GM21390 (cell line): ENCODE measurements around the gene ASPSCR1.
"Not testable (repeated sequence)": the region's sequence is repeated elsewhere in the genome, so short reads cannot be mapped to it uniquely, and the experiment has no call there.

Experiments used
- ATAC-seq: cut with Tn5 transposase; IDR thresholded peaks from one replicate; pipeline ENCODE4 v1.9.1; 2021; ENCODE audit not compliant: unreplicated experiment

Gene ASPSCR1

DNA sequence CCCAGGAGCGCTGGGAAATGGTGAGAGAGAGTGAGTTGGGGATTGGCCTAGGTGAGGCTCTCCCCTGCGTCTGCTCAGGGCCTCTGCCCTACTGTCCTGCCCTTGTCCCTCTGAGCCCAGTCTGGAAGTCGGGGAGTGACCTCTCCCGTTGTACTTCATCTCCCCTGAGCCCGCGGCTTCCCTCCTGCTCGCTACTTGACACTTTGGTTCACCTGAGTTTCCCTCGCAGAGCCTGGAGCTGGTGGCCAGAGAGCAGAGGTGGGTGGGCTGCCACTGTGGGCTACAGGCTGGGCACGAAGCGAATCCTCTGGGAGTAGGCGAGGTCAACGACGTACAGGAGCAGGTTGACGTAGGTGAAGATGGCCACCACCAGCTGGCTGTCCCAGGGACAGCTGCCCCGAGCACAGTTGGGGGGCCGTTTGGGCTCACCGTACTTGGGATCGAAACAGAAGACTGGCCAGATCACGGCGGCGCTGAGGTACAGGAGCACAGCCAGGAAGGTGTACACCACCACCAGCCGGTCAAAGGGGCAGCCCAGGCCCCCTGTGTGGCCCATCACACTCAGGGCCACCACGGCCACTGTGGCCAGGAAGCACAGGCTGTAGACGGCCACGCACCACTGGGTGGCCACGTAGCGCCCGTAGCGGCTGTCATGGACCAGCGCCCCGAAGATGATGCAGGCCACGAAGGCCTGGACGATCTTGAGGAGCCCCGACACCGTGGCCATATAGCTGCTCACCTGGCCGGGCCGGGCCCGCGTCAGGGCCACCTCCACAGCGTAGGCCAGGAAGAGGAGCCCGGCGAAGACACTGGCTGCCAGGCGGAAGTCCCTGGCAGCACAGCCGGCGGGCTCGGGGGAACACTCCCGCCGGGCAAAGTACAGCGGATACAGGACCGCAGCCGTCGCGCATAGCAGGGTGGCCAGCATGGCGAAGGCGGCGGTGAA is 36.6 kb upstream of the ASPSCR1 start:
- no peak for ATAC-seq

DNA sequence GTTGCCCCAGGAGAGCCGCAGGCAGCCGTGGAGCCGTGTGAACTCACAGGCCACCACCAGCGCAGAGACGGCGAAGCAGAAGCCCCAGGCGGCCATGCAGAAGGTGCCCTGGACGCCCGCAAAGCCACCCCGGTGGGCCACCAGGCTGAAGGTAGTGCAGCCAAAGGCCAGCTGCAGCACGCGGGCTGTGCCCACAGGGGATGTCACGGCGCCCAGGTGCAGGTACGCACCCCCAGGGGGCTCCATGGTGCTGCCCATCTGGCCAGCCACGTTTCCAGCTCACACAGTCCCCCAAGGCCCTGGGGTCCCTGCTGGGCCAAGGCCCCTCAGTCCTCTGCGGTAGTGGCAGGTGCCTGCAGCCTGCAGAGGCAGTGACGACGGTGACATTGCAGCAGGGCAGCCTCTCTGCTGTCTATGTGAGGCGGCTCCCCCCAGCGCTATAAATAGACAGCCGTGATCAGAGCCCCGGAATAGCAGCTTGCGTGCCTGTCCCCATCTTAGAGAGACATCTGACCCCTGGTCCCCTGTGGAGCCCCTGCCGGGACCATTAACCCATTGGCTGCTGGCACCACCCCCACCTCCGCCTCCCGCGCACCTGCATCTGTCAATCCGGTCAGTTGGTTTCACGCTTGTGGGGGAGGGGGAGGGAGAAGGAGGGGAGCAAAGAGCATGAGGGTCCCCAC is 35.8 kb upstream of the ASPSCR1 start:
- ATAC-seq, result no peak

DNA sequence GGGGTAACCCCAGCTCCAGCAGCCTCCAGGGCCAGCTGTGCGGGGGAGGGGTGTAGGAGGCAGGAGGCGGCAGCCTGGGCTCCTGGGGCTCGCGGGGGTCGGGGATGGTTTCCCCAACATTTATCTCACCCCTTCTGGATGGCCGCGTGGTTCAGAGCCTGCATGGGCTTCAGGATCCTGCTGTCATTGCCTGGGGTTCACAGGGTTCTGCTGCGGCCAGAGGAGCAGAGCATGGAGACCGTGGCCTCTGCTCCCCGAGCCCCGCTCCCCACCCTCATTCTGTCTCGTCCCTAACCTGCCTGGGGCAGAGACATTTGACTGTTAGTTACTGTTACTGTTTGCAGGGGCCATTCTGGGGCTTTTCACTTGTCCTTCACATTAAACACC is 35.3 kb upstream of the ASPSCR1 start:
- no peak for ATAC-seq

DNA sequence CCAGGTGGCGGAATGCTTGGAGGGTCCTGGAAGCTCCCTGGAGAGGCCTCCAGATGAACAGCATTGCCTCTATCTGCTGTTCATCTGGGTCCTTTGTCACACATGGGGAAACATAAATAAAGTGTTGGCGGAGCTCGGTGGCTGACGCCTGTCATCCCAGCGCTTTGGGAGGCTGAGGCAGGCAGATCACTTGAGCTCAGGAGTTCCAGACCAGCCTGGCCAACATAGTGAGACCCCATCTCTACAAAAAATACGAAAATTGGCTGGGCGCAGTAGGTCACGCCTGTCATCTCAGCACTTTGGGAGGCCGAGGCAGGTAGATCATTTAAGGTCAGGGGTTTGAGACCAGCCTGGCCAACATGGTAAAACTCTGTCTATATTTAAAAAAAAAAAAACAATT is 32.6 kb upstream of the ASPSCR1 start:
- no peak for ATAC-seq

DNA sequence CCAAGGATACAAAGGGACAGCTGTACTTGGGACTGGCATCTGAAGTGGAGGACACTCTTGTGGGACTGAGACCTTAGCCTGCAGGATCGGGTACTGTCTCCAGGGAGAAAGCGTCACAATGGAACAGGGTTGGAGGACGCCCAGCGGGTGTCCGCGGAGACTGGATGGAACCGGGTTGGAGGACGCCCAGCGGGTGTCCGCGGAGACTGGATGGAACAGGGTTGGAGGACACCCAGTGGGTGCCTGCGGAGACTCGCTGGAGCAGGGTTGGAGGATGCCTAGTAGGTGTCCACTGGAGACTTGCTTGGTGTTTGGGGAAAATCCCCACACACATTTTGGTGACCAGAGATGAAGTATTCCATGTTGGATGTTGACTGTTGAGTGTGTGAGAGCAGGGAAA is 30.2 kb upstream of the ASPSCR1 start, which contains the start of gene MYADML2:
Gene MYADML2, minus strand, starts transcription at position 45 of the 400 bp plus-strand sequence. CDS start 5,492 bp downstream, outside the sequence.
- ATAC-seq, result no peak

DNA sequence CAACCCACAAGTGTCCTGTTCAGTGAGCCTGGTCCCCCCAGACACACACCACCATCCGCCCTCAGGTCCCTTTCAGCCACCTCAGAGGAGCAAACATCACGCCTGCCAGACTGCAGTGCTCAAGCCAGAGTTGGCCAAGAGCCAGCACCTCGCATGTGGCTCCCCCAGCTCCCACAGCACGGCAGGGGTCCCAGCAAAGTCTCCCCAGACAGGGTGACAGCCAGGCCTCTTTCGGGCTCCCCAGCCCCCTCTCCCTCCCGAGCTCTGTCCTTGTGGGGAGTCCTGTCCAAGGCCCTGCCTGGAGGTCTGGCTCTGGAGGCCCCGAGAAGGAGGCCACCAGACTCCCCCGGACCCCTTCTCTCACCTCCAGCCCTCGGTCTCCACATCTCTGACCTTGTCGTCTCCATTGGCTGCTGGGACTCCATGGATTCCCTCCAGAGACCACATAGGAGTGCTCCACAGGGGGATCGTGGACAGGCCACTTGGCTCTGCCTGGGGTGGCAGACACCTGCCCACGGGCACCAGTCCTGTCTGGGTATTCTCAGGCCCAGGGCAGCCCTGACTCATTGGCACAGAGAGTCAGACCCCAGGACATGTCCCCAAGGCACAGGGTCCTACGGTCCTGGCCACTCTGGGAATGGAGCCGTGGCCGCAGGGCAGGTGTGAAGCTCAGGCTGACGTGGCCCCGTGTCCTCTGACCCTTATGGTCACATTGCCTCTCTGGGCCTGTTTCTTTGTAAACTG is 28.6 kb upstream of the ASPSCR1 start:
- no peak for ATAC-seq

DNA sequence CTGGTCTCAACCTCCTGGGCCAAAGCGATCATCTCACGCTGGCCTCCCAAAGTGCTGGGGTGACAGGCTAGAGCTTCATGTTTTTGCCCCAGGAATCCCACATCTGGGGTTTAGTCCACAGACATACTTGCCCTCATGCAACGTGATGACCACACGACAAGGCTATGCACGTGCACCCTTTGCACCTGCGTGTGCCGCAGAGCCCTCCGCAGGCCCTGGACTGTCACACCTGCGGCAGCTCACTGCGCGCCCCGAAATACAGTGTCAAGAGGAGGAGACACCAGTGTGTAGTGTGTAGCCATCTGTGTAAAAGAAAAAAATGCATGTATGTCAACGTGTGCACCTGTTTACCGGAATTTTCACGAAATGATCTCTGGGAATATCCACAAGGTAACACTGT is 26.9 kb upstream of the ASPSCR1 start:
- no peak for ATAC-seq

DNA sequence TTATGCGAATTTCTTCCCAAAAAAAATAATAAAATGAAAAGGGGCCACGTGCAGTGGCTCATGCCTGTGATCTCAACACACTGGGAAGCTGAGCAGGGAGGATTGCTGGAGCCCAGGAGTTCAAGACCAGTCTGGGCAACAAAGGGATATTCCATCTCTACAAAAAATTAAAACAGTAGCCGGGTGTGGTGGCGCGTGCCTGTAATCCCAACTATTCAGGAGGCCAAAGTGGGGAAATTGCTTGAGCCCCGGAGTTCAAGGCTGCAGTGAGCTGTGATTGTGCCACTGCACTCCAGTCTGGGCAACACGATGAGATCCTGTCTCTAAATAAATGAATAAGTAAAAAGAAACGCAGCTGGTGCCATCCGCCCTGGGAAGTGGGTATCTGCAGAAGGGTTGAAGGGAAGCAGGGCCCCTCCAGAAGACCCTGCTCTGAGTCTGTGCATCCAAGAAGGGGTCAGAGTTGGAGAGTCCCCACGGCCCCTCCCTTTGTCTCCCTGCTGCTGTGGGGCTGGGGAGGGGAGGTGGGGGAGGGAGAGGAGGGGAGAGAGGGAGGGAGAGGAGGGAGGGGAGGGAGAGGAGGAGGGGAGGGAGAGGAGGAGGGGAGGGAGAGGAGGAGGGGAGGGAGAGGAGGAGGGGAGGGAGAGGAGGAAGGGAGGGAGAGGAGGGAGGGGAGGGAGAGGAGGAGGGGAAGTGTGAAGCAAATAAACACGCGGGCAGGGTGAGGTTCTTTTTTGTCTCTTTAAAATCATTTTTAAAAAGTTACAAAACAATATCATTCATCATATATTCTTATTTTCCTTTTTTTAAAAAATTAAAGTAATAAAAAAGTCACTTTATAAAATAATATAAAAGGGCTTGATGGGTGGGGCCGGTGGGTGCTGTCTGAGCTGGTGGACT is 25.4 kb upstream of the ASPSCR1 start:
- ATAC-seq, result no peak

DNA sequence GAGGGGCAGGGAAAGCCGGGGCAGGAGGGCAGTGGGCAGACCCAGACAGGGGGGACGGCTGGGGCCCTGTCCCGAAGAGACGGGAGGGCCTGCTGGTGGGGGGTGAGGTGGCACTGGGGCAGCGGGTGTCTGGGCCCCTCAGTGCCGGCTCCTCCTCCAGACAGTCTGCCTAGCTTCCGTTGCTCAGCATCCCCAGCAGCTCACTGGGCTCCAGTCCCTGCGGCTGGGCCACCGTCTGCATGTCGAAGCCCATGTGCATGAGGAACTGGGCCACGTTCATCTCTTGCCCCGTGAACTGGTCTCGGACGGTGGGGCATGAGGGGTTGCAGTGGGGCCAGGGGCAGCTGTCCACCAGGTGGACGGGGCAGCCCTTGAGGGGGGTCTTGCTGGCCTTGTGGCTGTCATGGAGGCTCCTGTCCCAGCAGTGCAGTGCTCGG is 24.6 kb upstream of the ASPSCR1 start:
- no peak for ATAC-seq

DNA sequence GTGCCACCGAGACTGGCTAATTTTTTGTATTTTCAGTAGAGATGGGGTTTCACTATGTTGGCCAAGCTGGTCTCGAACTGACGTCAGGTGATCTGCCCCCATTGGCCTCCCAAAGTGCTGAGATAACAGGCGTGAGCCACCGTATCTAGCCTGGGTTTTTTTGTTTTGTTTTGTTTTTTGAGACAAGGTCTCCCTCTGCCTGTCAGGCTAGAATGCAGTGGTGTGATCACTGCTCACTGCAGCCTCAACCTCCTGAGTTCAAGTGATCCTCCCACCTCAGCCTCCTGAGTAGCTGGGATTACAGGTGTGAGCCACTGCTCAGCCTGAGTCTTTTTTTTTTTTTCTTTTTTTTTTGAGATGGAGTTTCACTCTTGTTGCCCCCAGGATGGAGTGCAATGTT is 24.0 kb upstream of the ASPSCR1 start:
- ATAC-seq, result not testable (repeated sequence)

DNA sequence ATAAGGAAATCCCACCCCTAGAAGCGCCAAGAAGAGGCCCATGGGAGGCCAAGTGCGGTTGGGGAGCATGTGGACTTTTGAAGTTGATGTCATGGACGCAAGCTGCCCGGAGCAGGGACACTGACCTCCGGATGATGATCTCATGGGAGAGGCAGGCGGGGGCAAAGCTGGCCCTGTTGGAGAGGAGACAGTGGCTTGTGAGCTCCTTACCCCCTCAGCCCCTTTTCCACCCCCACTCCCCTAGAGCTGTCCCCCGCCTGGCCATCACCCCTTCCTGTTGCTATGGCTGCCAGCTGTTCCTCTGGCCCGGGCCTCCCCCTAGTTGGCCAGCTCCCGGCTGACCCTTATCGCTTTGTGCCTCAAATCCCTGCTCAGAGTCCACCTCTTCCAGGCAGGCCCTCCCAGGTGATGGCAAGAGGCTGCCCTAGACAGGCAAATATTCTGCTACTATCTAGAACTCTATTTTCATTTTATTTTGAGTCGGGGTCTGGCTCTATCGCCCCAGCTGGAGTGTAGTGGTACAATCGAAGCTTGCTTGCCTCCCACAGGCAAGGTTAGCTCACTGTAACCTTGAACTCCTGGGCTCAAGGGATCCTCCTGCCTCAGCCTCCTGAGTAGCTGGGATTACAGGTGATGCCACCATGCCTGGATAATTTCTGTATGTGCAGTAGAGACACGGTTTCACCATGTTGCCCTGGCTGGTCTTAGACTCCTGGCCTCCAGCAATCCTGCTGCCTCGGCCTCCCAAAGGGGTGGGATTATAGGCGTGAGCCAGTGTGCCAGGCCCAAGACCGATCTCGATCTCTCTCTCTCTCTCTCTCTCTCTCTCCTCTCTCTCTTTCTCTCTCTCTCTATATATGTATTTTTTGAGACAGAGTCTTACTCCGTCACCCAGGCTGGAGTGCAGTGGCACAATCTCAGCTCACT is 23.0 kb upstream of the ASPSCR1 start:
- ATAC-seq, result no peak

DNA sequence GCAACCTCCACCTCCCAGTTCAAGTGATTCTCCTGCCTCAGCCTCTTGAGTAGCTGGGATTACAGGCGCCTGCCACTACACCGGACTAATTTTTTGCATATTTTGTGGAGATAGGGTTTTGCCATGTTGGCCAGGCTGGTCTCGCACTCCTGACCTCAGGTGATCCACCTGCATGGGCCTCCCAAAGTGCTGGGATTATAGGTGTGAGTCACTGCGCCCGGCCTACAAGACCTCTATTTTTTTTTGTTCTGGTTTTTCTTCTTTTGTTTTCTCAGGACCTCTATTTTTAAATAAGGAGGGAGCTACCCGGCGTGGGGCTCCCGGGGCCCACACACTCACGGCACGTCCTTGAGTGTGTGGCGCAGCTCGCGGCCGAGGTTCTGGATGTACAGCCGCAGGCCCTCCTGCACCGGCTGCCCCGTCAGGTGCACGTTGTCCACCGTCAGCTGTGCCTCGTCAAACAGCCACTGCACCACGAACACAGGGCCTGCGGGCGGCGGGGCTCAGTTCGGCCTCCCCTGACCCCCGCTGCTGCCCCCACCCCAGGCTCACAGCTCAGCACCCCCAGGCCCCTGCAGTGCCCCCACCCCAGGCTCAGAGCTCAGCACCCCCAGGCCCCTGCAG is 22.3 kb upstream of the ASPSCR1 start:
- ATAC-seq, result no peak

DNA sequence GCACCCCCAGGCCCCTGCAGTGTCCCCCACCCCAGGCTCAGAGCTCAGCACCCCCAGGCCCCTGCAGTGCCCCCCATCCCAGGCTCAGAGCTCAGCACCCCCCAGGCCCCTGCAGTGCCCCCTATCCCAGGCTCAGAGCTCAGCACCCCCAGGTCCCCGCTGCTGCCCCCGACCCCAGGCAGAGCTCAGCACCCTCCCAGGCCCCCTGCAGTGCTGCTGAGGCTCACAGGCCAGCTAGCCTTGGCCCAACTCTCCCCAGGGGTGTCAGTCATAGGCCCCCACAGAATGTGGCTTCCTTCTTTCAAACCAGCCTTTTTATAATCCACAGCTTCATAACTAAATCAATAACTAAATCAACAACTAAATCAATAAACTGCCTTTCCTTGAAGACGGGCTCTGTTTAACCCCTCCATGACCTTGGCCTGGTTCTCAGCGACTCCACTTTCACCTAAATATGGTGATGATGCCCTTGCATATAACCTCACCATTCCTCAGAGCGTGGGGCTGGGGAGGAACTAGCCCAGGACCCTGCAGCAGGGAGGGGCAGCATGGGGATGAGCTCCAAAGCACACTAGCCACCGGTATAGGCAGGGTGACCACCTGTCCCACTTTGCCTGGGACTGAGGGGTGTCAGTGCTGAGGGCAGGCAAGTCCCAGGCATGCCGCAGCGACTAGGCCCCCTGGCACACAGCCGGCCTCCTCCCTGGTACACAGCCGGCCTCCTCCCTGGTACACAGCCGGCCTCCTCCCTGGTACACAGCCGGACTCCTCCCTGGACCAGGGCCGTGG is 21.5 kb upstream of the ASPSCR1 start:
- no peak for ATAC-seq

DNA sequence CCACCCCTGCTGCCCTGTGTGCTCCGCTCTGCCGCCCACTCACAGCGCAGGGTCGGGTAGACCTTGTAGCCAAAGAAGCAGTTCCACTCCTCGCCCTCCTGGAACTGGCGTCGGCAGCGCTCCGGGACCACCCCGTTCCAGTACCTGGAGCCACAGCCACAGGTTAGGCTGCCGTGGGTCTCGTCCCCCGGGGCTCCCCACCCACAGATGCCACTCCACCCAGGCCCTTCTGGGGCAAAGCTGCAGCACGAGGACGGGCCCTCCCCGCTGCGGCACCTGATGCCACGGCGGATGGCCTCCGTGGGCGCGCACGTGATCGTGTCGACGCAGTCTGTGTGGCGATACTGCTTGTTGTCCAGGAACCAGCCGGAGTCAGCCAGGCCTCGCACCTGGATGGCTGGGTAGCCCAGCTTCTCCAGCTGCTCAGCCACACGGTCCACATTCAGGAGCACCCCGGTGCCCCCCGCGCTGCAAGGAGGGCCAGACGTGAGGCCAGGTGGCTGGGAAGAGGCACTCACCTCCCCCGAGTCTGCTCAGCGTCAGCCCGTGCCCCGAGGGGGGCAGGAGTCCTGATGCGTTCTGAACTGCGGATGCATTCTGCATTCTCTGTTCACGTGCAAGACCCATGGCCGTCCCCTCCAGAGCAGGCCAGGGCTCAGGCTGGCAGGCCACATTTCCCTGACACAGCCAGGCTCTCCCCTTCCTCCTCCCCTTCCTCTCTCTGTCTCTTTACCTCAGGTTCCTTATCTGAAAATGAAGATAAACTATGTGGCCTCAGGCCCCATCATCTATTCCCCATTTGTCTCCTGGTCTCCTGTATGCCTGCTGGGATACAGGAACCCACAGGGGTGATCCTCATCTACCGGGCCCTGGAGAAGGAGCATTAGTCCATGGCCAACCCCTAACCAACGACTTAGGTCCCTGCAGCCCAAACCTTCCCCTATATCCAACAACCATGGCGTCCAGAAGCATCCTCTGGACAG is 20.5 kb upstream of the ASPSCR1 start:
- no peak for ATAC-seq

DNA sequence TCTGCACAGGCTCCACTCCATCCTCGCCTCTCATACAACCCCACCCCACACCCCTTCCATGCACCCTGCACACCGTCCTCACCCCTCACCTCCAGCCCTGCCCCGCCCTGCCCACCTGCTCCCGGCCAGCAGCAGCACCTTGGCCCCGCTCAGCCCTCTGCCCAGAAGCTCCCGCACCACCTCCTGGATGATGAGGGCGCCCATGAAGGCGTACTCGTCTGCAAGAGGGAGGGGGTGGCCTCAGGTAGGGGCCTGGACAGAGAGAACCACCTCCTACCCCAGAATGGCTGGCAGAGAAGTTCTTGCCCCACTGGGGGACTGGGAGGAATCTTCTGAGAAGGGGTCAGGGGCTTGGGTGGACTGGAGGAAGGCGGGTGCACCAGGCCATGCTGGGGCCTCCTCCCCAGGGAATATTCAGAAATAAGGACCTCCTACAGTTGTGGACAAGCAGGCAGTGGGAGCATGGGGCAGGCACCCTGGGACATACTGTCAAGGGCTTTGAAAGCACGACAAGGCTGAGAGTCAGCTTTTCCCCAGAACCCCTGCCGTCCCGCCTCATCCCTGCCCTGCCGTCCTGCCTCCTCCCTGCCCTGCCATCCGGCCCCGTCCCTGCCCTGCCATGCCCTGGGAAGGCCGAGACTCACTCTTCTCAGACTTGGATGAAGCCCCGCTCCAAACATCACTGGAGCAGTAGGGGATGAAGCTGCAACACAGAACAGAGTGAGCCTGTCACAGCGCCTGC is 19.6 kb upstream of the ASPSCR1 start:
- ATAC-seq, result no peak

DNA sequence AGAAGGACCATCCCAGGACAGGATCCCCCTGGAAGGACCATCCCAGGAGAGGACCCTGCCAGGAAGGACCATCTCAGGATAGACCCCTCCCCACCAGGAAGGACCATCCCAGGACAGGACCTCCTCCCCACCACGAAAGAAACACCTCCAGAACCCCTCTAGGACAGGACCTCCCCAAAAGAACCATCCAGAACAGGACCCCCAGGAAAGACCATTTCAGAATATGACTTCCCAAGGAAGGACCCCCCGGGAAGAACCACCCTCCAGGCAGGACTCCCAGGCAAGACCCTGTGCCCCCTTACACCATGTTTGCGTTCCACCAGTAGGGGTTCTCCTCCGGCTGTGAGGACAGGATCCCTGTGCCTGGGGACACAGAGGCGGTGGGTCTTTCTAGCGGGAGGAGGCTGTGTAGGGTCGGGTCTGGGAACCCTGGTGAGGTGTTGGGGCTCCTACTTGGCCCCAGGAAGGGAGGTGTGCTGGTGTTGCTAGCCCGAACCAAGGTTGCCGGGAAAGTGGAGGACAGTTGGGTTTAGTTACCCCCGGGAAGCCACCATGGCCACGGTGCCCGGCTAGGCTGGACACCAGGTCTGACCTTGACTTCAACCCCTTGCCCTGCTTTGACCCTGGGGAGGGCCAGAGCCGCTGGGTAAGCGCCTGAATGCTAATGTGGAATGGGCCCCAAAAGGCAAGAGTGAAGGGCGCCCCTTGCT is 18.6 kb upstream of the ASPSCR1 start:
- no peak for ATAC-seq
